Measurements from ENCODE around the gene GPC1.

The GPC1 gene

GRCh38 chr2:240502430-240503121 is 67.1 kb downstream of the GPC1 start:
- no peak for DNase-seq

GRCh38 chr2:240503375-240503774 is 67.9 kb downstream of the GPC1 start:
- no peak for DNase-seq

DNA sequence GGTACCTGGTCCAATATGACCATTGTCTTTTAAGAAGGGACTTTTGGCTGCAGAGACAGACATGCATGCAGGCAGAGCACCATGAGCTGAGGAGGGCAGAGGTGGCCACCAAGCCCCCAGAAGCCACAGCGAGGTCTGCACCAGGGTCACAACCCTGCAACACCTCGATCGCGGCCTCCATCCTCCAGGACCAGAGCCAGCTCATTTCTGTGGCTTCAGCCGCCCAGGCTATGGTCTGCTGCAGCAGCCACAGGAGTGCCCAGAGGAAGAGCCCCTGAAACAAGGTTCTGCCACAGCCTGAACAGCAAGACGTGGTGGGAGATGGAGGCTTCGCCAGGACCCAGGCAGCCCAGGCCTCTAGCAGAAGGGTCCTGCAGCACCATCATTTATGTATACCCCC is 68.4 kb downstream of the GPC1 start:
- DNase-seq = no peak

GRCh38 chr2:240505910-240506309 is 70.4 kb downstream of the GPC1 start:
- no peak for DNase-seq

DNA sequence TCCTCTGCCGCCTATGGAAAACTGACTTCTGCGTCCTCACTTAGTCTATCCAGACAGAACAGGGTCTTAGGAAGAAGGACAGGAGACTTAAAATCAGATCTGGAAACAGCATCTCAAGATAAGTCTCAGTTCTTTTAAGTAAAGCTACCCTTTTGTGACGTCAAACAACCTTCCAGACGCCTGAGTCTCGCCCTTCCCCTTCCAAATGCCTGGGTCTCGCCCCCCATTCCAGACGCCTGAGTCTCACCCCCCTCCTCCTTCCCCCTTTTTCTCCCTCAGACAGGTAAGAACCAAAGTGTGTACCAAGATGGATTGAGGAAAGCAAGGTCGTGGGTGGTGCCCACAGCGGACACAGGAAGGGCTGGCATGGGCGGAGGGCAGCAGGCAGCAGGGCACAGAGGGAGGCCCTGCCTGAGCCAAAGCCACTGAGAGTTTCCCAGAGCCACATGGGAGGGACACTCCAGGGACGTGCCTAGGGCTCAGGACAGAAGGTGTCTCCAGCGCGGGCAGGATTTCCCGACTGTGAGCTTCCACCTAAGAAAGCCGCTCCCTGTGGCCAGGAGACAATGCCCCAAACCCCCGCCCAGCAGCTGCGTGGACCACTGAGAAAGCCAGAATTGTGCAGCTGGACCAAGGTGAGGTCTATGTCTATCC is 71.1 kb downstream of the GPC1 start:
- no peak for DNase-seq

GRCh38 chr2:240507060-240507777 is 71.8 kb downstream of the GPC1 start:
- DNase-seq = no peak

- no peak for DNase-seq
Observed at GRCh38 chr2:240507778-240508251, 72.4 kb downstream of the GPC1 start.

DNA sequence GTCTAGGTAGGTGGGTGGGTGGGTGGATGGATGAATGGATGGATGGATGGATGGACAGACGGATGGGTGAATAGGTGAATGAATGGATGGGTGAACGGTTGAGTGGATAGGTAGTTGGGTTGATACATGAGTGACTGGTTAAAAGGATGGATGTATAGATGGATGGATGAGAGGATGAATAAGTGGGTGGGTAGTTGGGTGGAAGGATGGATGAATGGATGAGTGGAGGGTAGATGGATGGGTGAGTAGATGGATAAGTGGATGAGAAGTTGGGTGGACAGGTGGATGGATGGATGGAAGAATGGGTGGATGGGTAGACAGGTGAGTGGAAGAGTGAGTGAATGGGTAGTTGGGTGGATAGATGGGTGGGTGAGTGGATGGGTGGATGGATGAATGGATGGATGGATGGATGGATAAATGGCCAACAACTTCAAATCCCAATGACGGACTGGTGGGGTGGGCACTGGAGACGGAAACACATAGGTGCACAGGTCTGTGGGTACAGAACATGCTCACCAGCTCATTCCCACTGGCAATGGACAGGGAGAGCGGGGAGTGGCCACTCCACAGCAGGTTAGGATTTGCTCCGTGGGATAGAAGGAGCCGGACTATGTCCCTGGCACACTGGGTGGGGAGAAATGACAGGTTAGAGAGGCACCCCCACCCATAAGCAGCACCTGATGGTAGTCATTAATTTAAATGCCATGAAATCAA is 73.5 kb downstream of the GPC1 start:
- no peak for DNase-seq

DNA sequence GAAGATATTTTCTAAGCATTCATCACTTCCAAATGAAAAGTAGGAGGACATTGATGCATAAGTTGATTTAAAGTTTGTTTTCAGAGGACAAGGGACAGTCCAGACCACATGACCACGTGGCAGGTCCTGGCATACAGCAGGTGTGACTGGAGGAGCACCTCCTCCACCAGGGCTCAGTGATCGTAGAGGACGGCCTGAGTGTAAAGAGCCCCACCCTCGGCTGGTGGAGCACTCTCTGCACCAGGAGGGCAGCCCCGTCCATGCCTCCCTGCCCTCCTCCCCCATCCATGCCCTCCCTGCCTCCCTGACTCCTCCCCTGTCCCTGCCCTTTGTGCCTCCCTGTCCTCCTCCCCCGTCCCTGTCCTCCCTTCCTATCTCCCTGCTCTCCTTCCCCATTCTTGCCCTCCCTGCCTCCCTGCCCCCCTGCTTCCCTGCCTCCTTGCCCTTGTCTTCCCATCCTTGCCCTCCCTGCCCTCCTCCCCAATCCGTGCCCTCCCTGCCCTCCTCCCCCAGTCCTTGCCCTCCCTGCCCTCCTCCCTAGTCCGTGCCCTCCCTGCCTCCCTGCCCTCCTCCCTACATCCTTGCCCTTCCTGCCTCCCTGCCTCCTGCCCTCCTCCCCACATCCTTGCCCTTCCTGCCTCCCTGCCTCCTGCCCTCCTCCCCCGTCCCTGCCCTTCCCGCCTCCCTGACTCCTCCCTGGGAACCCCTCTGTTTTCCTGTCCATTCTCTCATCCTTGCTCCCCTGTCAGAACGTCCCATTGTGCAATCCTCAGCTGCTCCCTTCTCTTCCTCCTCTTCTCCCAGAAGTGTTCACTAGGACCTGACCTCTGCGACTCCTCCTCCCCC is 74.4 kb downstream of the GPC1 start:
- no peak for DNase-seq

DNA sequence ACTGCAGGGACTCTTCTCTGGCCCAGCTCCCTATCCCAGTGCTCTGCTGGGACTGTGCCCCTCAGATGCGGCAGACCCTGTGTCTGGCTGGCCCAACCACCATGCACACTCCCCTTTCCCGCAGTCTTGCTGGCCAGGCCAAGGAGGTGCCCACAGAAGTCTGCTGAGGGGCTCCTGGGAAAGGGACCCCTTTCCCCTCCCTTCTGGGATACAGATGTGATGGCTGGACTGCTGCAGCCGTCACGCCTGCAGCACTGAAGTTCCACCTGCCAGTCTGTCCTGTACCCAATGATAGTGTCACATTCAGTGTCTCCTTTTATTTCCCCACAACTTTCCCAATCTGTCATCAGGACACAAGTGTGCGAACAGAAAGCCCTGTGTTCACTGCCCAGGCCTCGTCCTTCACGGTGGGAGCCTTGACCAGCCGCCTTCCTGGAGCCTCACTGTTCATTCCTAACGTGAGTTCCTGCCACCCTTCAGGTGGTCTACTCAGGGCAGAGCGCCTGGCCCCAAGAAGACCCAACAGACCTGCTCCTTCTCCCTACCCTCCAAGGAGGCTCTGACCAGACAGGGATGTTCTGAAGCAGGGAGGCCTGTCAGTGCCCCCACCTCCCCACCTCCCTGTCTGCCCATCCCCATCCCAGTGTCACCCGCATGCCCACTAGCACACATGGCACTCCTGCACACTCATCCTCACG is 75.2 kb downstream of the GPC1 start:
- DNase-seq = no peak

DNA sequence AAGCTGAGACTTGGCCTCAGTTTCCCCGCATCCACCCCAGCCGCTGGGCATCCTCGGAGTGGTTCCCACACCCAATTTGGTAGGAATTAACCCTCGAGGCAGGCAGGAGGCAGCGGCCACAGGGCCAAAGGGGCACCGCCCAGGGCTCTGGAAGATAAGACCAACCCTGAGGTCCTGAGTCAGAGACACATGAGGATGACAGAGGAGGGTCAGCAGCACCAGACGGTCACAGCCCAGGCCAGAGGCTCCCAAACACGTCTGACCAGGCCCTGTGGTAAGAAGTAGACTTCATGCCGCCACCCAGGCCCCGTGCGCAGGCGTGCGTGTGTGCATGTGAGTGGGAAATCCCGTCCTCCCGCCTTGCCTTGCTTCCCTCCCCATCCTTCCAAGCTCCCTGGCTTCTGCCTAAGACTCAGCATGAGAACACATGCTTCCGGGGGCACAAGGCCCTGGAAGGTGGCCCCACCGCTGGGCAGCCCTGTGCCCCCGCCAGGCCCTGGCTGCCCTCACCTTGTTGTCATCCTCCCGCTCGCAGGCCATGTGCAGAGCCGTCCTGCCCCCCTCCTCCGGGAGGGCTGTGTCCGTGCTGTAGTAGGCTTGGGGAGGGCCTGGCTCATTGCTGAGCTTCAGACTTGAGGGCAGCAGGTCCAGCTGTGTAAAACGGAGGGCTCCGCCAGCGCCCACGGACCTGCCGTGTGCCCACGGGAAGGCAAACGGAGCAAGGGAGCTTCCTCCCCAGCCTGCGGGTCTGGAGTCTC is 76.1 kb downstream of the GPC1 start:
- no peak for DNase-seq

GRCh38 chr2:240512109-240512485 is 76.6 kb downstream of the GPC1 start:
- DNase-seq = no peak

GRCh38 chr2:240512666-240513535 is 77.4 kb downstream of the GPC1 start:
- DNase-seq = no peak

DNA sequence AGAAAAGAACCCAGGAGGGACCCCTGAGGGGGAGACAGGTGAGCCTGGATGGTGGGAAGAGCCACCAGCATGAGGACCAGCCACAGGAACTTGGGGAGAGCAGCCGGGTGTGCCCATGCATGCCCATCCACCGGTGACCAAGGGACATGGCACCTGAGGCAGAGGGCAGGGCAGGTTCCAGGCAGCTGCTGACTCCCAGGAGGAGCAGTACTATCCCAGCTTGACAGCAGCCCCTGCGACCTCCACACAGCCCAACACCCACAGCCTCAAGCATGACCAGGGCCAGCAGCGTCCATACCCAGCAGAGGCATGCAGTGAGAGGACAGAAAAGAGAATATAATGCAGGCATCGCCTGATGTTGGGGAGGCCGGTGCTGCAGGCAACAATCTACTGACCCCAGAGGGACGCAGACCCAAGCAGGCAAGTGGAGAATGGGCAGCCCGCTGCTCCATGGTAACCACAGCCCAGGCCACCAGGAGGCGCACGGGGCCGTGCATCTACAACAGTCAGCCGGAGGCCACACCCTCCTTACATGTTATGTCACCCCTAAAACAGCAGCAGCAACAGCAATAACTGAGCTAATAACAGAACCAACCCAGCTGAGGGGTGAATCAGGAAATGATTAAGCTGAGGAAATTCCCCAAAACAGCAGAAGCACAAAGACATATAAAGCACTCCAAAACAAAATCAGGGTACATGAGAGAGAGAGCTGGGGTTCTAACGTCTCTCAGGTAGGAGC is 78.3 kb downstream of the GPC1 start:
- DNase-seq = no peak

GRCh38 chr2:240514631-240515030 is 79.2 kb downstream of the GPC1 start:
- peak; percentile 43 for DNase-seq

DNA sequence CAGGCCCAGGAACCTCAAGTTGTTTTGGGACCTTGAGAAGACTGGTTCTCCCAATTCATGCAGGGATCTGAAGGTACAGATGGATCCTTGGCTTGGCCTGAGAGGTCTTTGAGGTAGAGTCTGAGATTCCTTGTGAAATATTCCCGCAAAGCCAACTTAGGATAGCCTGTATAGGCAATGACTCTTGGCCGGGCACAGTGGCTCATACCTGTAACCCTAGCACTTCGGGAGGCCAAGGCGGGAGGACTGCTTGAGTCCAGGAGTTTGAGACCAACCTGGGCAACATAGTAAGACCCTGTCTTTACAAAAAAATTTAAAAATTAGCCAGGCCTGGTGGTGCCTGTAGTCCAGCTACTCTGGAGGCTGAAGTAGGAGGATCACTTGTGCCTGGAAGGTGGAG is 81.9 kb downstream of the GPC1 start:
- DNase-seq = no peak
